ENCODE measurements around the gene PSMB2. TPM values are rescaled to one million over a fixed set of nuclear protein-coding genes. Genes with fewer than 3 reads are reported as not detected.

Gene PSMB2
- total RNA-seq, 1 experiment from 2014 or later = 86.0 TPM

- Histone ChIP-seq H3K23ac (ENCODE audit: insufficient read length, low read depth, low read length) (no peak overlapping the region), H2AFZ (ENCODE audit: low read length) (no peak overlapping the region), H2BK12ac (ENCODE audit: insufficient read length, low read depth, low read length) (no peak overlapping the region), H4K91ac (ENCODE audit: insufficient read length, low read depth, low read length) (no peak overlapping the region), H3K9me3 (ENCODE audit: control insufficient read depth, low read depth, low read length) (no peaks in the 10 kb centered on the region), H2AK5ac (ENCODE audit: insufficient read length, low read length) (no peak overlapping the region), H3K56ac (ENCODE audit: insufficient read length, low read depth, low read length) (no peak overlapping the region), H4K20me1 (ENCODE audit: control insufficient read depth, insufficient read depth, insufficient read length) (no peaks in the 10 kb centered on the region), H4K8ac (replicated peaks; ENCODE audit: insufficient read length, low read depth, low read length) (no peak overlapping the region), H3K4me1 (ENCODE audit: insufficient read depth, low read length) (no peaks in the 10 kb centered on the region), H3K4ac (ENCODE audit: low read depth, low read length) (no peak overlapping the region), H3K27me3 (ENCODE audit: insufficient read depth, low read length) (no peaks in the 10 kb centered on the region), H3K27ac (ENCODE audit: insufficient read length, low read depth, low read length) (no peak overlapping the region), H3K79me1 (ENCODE audit: insufficient read depth, low read depth, low read length, poor library complexity, severe bottlenecking) (no peaks in the 10 kb centered on the region), H4K5ac (ENCODE audit: insufficient read length, low read depth, low read length) (no peak overlapping the region), H3K9ac (ENCODE audit: extremely low read depth, insufficient read length, low read length) (no peak overlapping the region), H2BK120ac (ENCODE audit: low read depth, low read length, poor library complexity, severe bottlenecking) (no peak overlapping the region), H2BK5ac (ENCODE audit: insufficient read length, low read length) (no peak overlapping the region), H3K4me2 (ENCODE audit: insufficient read depth, insufficient read length, low read length) (no peak overlapping the region), H2BK15ac (ENCODE audit: low read depth, low read length) (no peak overlapping the region), H2BK20ac (ENCODE audit: low read depth, low read length, poor library complexity, severe bottlenecking) (no peak overlapping the region), H3K79me2 (ENCODE audit: insufficient read depth, low read length) (peaks cover 4% of the 10 kb centered on the region; the same call in 1 of the 2 replicates), H3K14ac (ENCODE audit: insufficient read depth, low read length) (no peak overlapping the region), H3T11ph (ENCODE audit: low read length) (no peak overlapping the region), H3K23me2 (ENCODE audit: insufficient read length, low read depth, low read length, poor library complexity, severe bottlenecking) (no peaks in the 10 kb centered on the region), H3K18ac (ENCODE audit: insufficient read length, low read depth, low read length) (no peak overlapping the region)
- no peak overlapping the region for H3K27ac Mint-ChIP-seq
- no peak for DNase-seq
- H3K27me3 Mint-ChIP-seq (ENCODE audit: low read depth) = no peaks in the 10 kb centered on the region
- WGBS (ENCODE audit: extremely low coverage, insufficient read length, low lambda C conversion rate) = no CpG with 5 or more reads among the region's 3 CpGs
- no peaks in the 10 kb centered on the region for H3K4me1 Mint-ChIP-seq
- H3K36me3 Mint-ChIP-seq (ENCODE audit: insufficient read depth in 1 of 3, low read depth in 3 of 3) = peaks cover 34 to 79% (median 60%) of the 10 kb centered on the region in 3 experiments; a peak in 6 of 7 replicates
- no peak overlapping the region for H3K4me3 Mint-ChIP-seq
- TF ChIP-seq CTCF (conservative IDR thresholded peaks at IDR 0.05) = no peak
- H3K9me3 Mint-ChIP-seq = no peaks in the 10 kb centered on the region
These were observed 9.9 kb downstream of the PSMB2 start for GRCh38 chr1:35631396-35631795.

Data from H9 (cell line).